ENCODE data around the gene UTS2R.

DNA sequence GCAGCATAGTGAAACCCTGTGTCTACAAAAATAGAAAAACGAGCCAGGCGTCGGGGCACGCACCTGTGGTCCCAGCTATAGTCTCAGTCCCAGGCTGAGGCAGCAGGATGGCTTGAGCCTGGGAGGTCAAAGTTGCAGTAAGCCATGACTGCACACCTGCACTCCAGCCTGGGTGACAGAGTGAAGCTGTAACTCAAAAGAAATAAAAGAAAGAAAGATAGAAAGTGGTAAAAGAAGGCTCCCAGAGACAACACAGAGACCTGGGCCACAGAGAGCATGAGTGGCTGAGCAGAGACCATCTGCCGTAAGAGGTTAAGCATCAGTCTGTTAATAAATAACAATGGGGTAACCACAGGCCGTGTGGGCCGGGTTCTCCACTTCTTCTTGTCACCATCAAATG lies 31.3 kb downstream of the UTS2R start:
- TF ChIP-seq, protein P1, sequence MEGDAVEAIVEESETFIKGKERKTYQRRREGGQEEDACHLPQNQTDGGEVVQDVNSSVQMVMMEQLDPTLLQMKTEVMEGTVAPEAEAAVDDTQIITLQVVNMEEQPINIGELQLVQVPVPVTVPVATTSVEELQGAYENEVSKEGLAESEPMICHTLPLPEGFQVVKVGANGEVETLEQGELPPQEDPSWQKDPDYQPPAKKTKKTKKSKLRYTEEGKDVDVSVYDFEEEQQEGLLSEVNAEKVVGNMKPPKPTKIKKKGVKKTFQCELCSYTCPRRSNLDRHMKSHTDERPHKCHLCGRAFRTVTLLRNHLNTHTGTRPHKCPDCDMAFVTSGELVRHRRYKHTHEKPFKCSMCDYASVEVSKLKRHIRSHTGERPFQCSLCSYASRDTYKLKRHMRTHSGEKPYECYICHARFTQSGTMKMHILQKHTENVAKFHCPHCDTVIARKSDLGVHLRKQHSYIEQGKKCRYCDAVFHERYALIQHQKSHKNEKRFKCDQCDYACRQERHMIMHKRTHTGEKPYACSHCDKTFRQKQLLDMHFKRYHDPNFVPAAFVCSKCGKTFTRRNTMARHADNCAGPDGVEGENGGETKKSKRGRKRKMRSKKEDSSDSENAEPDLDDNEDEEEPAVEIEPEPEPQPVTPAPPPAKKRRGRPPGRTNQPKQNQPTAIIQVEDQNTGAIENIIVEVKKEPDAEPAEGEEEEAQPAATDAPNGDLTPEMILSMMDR (conservative IDR thresholded peaks at IDR 0.05 in 1 of 2, IDR thresholded peaks at IDR 0.05 in 1 of 2; ENCODE audit: extremely low read depth in 1 of 2, insufficient read depth in 1 of 2, low read depth in 1 of 2, low read length in 2 of 2), result no peak
- no peak for TF ChIP-seq EZH2 (IDR thresholded peaks at IDR 0.05; ENCODE audit: borderline replicate concordance, low read length)
